ENCODE data around the gene RNF32. TPM values are rescaled to one million over a fixed set of nuclear protein-coding genes. Genes with fewer than 3 reads are reported as not detected.

RNF32 gene
- total RNA-seq, 6 donors from 2014 or later: 1.1 to 4.0 (median 2.6) TPM; not detected in 1

DNA sequence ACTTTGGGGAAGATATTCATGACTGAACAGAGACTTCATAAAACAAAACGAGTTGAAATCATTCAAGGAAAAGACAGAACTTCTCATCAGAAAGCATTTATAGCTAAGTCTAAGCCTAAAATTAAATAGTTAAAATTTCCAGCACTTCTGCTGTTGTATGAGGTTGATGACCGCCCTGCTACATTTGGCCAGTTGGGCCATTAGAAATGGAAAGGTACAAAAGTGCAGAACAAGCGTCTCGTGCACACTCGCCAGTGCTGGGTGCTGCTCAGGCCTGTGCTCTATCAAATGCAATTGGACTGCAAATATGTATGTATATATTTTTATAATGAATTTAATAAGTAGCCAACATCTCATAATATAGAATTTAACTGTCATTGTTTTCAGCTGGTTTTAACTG lies 34.4 kb upstream of the RNF32 start:
- ATAC-seq (ENCODE audit: low FRiP score in 2 of 2) (no peak), DNase-seq (no peak)
- H3K36me3 ChIP-seq: no peaks in the 10 kb centered on the region
- H3K9me3 ChIP-seq: no peaks in the 10 kb centered on the region
- no peak overlapping the region for H3K4me3 ChIP-seq
- no peak overlapping the region for H3K27ac ChIP-seq
- 73 to 74% methylated on average over 5 of the region's 5 CpGs for WGBS, 2 donors
- no peak for TF ChIP-seq POLR2A (IDR thresholded peaks at IDR 0.05)
- no peak for TF ChIP-seq CTCF (IDR thresholded peaks at IDR 0.05)
- TF ChIP-seq EP300 (IDR thresholded peaks at IDR 0.05): no peak
- no peak for TF ChIP-seq POLR2AphosphoS5 (IDR thresholded peaks at IDR 0.05)
- peaks cover 17 to 26% (median 21%) of the 10 kb centered on the region in 4 donors for H3K4me1 ChIP-seq
- H3K27me3 ChIP-seq: no peaks in the 10 kb centered on the region

GRCh38 chr7:156606691-156607331 lies 33.8 kb upstream of the RNF32 start:
- Histone ChIP-seq H3K4me1 (peaks cover 17 to 26% (median 21%) of the 10 kb centered on the region in 4 donors), H3K9me3 (no peaks in the 10 kb centered on the region), H3K36me3 (no peaks in the 10 kb centered on the region), H3K4me3 (peak overlapping the region in 3 of 4 donors; percentile 45 to 56 (median 53)), H3K27ac (peak overlapping the region in 1 of 4 donors; percentile 63), H3K27me3 (no peaks in the 10 kb centered on the region)
- TF ChIP-seq POLR2A (IDR thresholded peaks at IDR 0.05) (no peak), CTCF (IDR thresholded peaks at IDR 0.05) (no peak)
- DNase-seq (peak in 1 of 2 donors; percentile 63), ATAC-seq (ENCODE audit: low FRiP score in 2 of 2) (peak in 1 of 2 donors; percentile 20)
- WGBS, 2 donors: 85 to 89% methylated on average over 11 to 12 of the region's 14 CpGs

DNA sequence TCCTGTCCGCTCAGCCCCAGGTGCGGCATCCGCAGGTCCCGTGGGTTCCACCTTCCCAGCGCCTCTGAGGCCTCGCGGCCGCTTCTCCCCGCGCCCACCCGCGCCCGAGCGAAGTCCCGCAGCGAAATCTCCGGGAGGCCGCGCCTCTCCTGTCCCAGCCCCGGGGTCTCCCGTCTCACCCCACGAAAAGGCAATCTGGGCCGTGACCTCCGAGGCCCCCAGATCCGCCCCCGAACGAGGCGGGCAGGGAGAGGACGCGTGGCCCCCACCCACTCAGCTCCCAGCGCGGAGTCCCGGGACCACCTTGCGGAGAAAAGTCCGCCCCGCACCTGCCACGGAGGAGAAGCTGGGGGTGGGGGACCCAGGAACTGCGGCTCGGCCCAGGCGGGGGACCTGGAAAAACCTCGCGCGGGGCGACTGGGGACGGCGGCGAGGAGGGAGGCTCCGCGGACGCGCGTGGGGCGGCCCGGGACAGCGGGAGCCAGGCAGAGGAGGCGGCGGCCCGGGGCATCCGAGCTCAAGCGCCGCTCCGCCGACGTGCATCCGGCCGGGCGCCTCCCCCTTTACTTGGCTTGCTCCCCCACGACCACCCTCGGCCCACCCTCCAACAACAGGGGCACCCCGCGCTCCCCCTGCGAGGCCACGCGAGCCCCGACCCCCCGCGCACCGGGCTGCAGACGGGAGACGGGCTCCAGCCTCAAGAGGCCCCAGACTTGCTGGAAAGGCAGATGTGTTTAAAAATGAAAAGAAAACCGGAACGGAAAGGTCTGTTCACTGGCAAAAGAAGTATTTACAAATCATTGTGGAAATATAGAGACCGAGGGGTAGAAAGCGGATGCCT lies 33.0 kb upstream of the RNF32 start:
- H3K36me3 ChIP-seq: no peaks in the 10 kb centered on the region
- TF ChIP-seq POLR2A (IDR thresholded peaks at IDR 0.05): no peak
- no peak for TF ChIP-seq CTCF (IDR thresholded peaks at IDR 0.05)
- TF ChIP-seq POLR2AphosphoS5 (IDR thresholded peaks at IDR 0.05): no peak
- no peak for TF ChIP-seq EP300 (IDR thresholded peaks at IDR 0.05)
- H3K9me3 ChIP-seq: no peaks in the 10 kb centered on the region
- WGBS, 2 donors: 40 to 50% methylated on average over 47 to 68 of the region's 84 CpGs
- peak overlapping the region; percentile 38 to 79 (median 68) for H3K27ac ChIP-seq
- DNase-seq (peak in 1 of 2 donors; percentile 85), ATAC-seq (ENCODE audit: low FRiP score in 2 of 2) (peak in 1 of 2 donors; percentile 34)
- peak overlapping the region; percentile 16 to 56 (median 49) for H3K4me3 ChIP-seq
- H3K27me3 ChIP-seq: no peaks in the 10 kb centered on the region
- peaks cover 17 to 26% (median 21%) of the 10 kb centered on the region in 4 donors for H3K4me1 ChIP-seq

- Histone ChIP-seq H3K9me3 (no peaks in the 10 kb centered on the region), H3K36me3 (no peaks in the 10 kb centered on the region), H3K4me1 (peaks cover 17 to 26% (median 21%) of the 10 kb centered on the region in 4 donors), H3K27ac (peak overlapping the region; percentile 38 to 79 (median 68)), H3K27me3 (no peaks in the 10 kb centered on the region), H3K4me3 (peak overlapping the region; percentile 16 to 56 (median 49))
- ATAC-seq (ENCODE audit: low FRiP score in 2 of 2) (peak in 1 of 2 donors; percentile 5), DNase-seq (peak in 1 of 2 donors; percentile 84)
- 25 to 47% methylated on average over 16 to 17 of the region's 17 CpGs for WGBS, 2 donors
- TF ChIP-seq POLR2A (IDR thresholded peaks at IDR 0.05): no peak
- no peak for TF ChIP-seq CTCF (IDR thresholded peaks at IDR 0.05)
- no peak for TF ChIP-seq EP300 (IDR thresholded peaks at IDR 0.05)
- no peak for TF ChIP-seq POLR2AphosphoS5 (IDR thresholded peaks at IDR 0.05)
Observed at GRCh38 chr7:156608173-156608478, 32.4 kb upstream of the RNF32 start.

Measured in upper lobe of left lung (tissue), 6 donors.